Measurements from ENCODE around the gene FXYD6. TPM values are rescaled to one million over a fixed set of nuclear protein-coding genes. Genes with fewer than 3 reads are reported as not detected.

Gene FXYD6
- total and polyA plus RNA-seq, 2 of the 8 experiments (the other 6 are each of a cell fraction or from before 2014, with no cell fraction given): 44.6 to 117 TPM

DNA sequence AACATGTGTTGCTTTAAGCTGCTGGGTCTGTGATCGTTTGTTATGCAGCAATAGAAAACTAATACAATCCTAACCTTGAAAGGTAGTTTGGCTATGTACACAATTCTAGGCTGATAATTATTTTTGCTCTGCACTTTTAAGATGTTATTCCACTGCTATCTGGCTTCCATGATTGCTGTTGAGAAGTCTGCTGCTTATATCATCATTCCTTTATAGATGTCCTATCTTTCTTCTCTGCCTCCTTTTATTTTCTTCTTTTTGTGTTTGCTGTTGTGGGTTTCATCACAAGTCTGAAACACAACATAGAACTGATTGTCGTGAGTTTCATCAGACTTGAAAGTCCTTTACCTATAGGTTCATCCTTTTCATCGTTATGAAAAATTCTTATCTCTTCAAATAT is 24.1 kb downstream of the FXYD6 start (continued):
- TF ChIP-seq EZH2 (IDR thresholded peaks at IDR 0.05; ENCODE audit: low read depth, low read length, severe bottlenecking) (no peak), CBX8 (IDR thresholded peaks at IDR 0.05; ENCODE audit: borderline replicate concordance, low read depth, low read length) (no peak), CREB1 (IDR thresholded peaks at IDR 0.05) (no peak)
- TF ChIP-seq, protein P1, sequence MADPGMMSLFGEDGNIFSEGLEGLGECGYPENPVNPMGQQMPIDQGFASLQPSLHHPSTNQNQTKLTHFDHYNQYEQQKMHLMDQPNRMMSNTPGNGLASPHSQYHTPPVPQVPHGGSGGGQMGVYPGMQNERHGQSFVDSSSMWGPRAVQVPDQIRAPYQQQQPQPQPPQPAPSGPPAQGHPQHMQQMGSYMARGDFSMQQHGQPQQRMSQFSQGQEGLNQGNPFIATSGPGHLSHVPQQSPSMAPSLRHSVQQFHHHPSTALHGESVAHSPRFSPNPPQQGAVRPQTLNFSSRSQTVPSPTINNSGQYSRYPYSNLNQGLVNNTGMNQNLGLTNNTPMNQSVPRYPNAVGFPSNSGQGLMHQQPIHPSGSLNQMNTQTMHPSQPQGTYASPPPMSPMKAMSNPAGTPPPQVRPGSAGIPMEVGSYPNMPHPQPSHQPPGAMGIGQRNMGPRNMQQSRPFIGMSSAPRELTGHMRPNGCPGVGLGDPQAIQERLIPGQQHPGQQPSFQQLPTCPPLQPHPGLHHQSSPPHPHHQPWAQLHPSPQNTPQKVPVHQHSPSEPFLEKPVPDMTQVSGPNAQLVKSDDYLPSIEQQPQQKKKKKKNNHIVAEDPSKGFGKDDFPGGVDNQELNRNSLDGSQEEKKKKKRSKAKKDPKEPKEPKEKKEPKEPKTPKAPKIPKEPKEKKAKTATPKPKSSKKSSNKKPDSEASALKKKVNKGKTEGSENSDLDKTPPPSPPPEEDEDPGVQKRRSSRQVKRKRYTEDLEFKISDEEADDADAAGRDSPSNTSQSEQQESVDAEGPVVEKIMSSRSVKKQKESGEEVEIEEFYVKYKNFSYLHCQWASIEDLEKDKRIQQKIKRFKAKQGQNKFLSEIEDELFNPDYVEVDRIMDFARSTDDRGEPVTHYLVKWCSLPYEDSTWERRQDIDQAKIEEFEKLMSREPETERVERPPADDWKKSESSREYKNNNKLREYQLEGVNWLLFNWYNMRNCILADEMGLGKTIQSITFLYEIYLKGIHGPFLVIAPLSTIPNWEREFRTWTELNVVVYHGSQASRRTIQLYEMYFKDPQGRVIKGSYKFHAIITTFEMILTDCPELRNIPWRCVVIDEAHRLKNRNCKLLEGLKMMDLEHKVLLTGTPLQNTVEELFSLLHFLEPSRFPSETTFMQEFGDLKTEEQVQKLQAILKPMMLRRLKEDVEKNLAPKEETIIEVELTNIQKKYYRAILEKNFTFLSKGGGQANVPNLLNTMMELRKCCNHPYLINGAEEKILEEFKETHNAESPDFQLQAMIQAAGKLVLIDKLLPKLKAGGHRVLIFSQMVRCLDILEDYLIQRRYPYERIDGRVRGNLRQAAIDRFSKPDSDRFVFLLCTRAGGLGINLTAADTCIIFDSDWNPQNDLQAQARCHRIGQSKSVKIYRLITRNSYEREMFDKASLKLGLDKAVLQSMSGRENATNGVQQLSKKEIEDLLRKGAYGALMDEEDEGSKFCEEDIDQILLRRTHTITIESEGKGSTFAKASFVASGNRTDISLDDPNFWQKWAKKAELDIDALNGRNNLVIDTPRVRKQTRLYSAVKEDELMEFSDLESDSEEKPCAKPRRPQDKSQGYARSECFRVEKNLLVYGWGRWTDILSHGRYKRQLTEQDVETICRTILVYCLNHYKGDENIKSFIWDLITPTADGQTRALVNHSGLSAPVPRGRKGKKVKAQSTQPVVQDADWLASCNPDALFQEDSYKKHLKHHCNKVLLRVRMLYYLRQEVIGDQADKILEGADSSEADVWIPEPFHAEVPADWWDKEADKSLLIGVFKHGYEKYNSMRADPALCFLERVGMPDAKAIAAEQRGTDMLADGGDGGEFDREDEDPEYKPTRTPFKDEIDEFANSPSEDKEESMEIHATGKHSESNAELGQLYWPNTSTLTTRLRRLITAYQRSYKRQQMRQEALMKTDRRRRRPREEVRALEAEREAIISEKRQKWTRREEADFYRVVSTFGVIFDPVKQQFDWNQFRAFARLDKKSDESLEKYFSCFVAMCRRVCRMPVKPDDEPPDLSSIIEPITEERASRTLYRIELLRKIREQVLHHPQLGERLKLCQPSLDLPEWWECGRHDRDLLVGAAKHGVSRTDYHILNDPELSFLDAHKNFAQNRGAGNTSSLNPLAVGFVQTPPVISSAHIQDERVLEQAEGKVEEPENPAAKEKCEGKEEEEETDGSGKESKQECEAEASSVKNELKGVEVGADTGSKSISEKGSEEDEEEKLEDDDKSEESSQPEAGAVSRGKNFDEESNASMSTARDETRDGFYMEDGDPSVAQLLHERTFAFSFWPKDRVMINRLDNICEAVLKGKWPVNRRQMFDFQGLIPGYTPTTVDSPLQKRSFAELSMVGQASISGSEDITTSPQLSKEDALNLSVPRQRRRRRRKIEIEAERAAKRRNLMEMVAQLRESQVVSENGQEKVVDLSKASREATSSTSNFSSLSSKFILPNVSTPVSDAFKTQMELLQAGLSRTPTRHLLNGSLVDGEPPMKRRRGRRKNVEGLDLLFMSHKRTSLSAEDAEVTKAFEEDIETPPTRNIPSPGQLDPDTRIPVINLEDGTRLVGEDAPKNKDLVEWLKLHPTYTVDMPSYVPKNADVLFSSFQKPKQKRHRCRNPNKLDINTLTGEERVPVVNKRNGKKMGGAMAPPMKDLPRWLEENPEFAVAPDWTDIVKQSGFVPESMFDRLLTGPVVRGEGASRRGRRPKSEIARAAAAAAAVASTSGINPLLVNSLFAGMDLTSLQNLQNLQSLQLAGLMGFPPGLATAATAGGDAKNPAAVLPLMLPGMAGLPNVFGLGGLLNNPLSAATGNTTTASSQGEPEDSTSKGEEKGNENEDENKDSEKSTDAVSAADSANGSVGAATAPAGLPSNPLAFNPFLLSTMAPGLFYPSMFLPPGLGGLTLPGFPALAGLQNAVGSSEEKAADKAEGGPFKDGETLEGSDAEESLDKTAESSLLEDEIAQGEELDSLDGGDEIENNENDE (IDR thresholded peaks at IDR 0.05; ENCODE audit: insufficient replicate concordance, low read length): no peak
